ENCODE data around the gene NSMF.

- TF ChIP-seq, protein P1, sequence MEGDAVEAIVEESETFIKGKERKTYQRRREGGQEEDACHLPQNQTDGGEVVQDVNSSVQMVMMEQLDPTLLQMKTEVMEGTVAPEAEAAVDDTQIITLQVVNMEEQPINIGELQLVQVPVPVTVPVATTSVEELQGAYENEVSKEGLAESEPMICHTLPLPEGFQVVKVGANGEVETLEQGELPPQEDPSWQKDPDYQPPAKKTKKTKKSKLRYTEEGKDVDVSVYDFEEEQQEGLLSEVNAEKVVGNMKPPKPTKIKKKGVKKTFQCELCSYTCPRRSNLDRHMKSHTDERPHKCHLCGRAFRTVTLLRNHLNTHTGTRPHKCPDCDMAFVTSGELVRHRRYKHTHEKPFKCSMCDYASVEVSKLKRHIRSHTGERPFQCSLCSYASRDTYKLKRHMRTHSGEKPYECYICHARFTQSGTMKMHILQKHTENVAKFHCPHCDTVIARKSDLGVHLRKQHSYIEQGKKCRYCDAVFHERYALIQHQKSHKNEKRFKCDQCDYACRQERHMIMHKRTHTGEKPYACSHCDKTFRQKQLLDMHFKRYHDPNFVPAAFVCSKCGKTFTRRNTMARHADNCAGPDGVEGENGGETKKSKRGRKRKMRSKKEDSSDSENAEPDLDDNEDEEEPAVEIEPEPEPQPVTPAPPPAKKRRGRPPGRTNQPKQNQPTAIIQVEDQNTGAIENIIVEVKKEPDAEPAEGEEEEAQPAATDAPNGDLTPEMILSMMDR (IDR thresholded peaks at IDR 0.05; ENCODE audit: low read length) = no peak
- TF ChIP-seq EZH2 (IDR thresholded peaks at IDR 0.05; ENCODE audit: borderline replicate concordance, low read length) = no peak
Measured at GRCh38 chr9:137438591-137439157, 20.5 kb downstream of the NSMF start.
